HTR-8/SVneo (cell line): ENCODE data around the gene RNF19B.

Source experiments
- DNase-seq: peaks from one replicate; pipeline ENCODE4 v3.0.0; 2011; ENCODE audit warnings: low spot score, mixed read lengths; ENCODE audit not compliant: insufficient read length
- FAIRE-seq: peaks from 2 replicates; lab custom pipeline; 2011; peaks lifted over from hg19 to GRCh38; lab: Jason Lieb, UNC

Gene RNF19B

DNA sequence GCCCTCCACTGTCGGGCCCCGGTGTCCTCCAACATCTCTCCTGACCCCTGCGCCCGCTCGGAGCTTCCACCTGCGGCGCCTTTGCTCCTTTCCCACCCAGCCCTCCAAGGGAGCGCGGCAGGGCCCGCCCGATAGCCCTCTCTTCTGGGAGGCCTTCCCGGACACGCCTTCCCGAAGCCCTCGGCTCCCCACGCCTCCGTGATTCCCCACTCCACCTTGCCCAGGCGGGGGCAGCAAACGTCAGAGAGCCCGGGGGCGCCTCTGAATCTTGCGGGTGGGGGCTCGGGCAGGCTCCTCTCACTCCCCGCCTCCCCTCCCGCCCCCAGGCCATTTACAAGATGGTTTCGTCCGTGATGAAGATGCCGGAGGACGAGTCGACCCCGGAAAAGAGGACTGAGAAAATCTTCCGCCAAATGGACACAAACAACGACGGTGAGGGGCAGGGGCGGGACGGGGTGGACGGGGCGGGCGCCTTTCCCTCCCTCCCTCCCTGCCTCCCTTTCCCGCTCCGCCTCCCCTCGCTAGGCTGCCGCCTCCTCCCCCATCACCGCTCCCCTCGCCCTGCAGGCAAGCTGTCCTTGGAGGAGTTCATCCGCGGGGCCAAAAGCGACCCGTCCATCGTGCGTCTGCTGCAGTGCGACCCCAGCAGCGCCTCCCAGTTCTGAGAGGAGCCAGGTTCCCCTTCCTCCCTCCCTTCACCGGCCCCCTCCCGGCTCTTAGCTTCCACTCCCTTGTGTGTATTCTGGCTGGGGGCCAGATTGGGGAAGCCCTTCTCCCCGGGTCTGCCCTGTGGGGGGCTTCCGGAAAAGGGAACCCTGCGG is 71.2 kb downstream of the RNF19B start:
- DNase-seq (no peak), FAIRE-seq (no peak)

DNA sequence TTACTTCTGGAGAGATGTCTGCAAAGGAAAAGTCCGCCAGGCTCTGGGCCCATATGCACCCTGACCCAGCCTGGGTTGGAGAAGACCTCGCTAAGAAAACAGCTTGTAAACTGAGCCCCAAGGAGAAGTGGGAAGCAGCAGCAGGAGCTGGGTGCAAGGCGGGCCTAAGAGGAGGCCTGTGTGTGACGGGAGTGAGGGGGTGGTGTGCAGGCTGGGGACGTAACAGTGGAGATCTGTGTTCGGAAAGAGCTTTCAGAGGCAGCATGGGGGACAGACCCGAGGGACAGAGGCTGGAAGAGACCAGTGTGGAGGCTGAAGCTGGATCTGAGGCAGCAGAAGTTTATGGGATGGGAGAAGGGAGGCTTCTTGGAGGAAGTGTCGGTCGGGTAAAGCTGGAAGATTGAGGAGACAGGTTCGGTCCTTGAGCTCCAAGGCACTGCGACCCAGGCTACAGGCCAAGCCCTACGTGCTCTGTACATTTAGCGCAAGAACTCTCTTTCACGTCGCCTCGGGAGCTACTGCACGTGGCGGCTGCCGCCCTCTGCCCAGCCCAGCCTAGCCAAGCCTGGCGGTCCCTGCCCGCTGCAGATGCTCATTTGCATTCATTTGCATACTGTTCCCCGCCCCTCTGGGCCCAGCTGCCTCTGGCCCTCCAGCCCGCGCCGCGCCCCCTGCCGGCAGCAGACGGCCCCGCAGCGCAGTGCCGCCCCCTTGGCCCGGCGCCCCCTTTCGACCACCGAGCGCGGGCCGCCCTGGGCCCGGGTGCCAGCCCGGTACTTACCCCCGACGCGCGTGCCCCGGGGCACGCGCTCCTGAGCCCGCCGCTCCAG is 72.0 kb downstream of the RNF19B start:
- DNase-seq (no peak), FAIRE-seq (no peak)

GRCh38 chr1:32891630-32892029 is 73.0 kb downstream of the RNF19B start:
- no peak for FAIRE-seq
- no peak for DNase-seq

- DNase-seq (no peak), FAIRE-seq (no peak)
Measured at GRCh38 chr1:32891241-32891570, 73.4 kb downstream of the RNF19B start.

- DNase-seq (no peak), FAIRE-seq (no peak)
Measured at GRCh38 chr1:32890516-32891240, 73.9 kb downstream of the RNF19B start.

GRCh38 chr1:32889731-32890278 is 74.8 kb downstream of the RNF19B start:
- no peak for FAIRE-seq
- DNase-seq, result no peak

- FAIRE-seq (no peak), DNase-seq (no peak)
Measured at GRCh38 chr1:32888677-32889420, 75.8 kb downstream of the RNF19B start.

DNA sequence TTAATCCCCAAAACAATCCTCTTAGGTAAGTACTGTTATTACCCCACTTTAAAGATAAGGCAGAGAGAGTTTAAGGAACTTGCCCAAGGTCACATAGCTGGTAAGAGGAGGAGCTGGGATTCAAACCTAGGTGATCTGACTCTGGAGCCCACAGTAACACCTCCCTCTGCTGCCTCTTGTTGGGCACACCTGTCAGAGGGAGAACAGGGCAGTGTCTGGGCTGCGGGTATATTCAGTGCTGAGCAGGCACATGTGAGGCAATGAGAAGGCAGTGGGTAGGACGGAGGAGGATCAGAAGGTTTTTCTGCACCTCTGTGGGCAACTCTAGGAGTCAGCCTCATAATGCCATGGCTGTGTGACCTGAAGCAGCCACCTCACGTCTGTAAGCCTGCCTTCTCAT is 76.5 kb downstream of the RNF19B start:
- no peak for FAIRE-seq
- DNase-seq, result no peak

GRCh38 chr1:32887623-32888022 is 77.0 kb downstream of the RNF19B start:
- DNase-seq (no peak), FAIRE-seq (no peak)

DNA sequence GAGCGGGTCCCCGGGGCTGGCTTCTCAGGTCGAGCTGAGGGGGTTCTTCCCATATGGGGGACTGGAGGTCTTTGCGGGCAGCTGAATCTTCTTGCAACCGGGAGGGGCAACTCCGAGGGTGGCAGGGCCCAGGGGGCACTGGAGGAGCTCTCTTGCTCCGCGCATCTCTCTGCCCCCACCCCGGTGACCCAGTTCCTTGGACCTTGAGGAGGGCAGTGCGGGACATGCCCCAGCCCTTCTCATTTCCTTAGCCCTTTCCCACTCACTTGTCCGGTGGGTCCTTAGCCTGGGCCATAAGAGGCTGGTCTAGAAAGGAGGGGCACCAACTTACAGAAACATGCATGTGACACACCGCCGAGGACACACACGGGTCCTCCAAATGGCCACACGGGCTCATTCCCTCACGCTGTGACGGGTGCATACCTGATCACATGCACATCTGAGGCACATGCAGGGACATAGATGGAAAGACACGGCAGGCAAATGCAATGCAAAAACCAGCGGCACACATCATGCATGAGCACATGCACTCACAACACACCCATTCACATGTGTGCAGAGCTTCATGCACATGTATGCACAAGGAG is 77.7 kb downstream of the RNF19B start:
- no peak for DNase-seq
- FAIRE-seq, result no peak
